DND-41 (cell line): ENCODE results near the gene ALCAM.

Experiments
- ATAC-seq: fragments of 200-7000 bp; cut with Tn5 transposase; 3 replicates; pipeline ENCODE4 v1.9.1; 2021; ENCODE audit warnings: low read depth; ENCODE audit not compliant: insufficient read depth
- DNase-seq: peaks from one replicate; pipeline ENCODE4 v3.0.0-alpha.2; 2020
- H2AFZ ChIP-seq: 2 replicates; pipeline ENCODE4 v1.6.0; 2012; ENCODE audit warnings: low read depth, low read length
- H3K27ac ChIP-seq: 2 replicates; pipeline ENCODE4 v1.5.1; 2012; ENCODE audit warnings: low read length, inconsistent platforms
- H3K27me3 ChIP-seq: fragments of 200-600 bp; sonication (generic); 2 replicates; pipeline ENCODE4 v1.6.0; 2012; ENCODE audit warnings: low read length, mild to moderate bottlenecking, inconsistent platforms; ENCODE audit not compliant: insufficient read depth, poor library complexity
- H3K36me3 ChIP-seq: 2 replicates; pipeline ENCODE4 v1.5.1; 2012; ENCODE audit warnings: low read length, inconsistent platforms; ENCODE audit not compliant: insufficient read depth
- H3K4me1 ChIP-seq: 2 replicates; pipeline ENCODE4 v1.5.1; 2012; ENCODE audit warnings: mild to moderate bottlenecking, low read length; ENCODE audit not compliant: insufficient read depth
- H3K4me2 ChIP-seq: 2 replicates; pipeline ENCODE4 v1.6.0; 2012; ENCODE audit warnings: mild to moderate bottlenecking, moderate library complexity, low read length, inconsistent platforms; ENCODE audit not compliant: insufficient read depth
- H3K4me3 ChIP-seq, 2 experiments: fragments of 200-600 bp in 1 of 2; shearing (Covaris generic) in 1 of 2; 2 replicates each; pipeline ENCODE4 v1.5.1; 2012 to 2016; ENCODE audit warnings: inconsistent platforms in 2 of 2, low read length in 2 of 2, mild to moderate bottlenecking in 2 of 2, low read depth in 1 of 2, moderate library complexity in 1 of 2
- H3K79me2 ChIP-seq: 2 replicates; pipeline ENCODE4 v1.6.0; 2012; ENCODE audit warnings: low read length, inconsistent platforms; ENCODE audit not compliant: insufficient read depth
- H3K9ac ChIP-seq: 2 replicates; pipeline ENCODE4 v1.6.0; 2012; ENCODE audit warnings: low read depth, mild to moderate bottlenecking, inconsistent platforms, low read length, moderate library complexity
- H3K9me3 ChIP-seq: 2 replicates; pipeline ENCODE4 v1.5.1; 2012; ENCODE audit warnings: low read length, moderate library complexity, mild to moderate bottlenecking, inconsistent platforms; ENCODE audit not compliant: insufficient read depth, severe bottlenecking
- H4K20me1 ChIP-seq: 2 replicates; pipeline ENCODE4 v1.6.0; 2012; ENCODE audit warnings: low read length; ENCODE audit not compliant: insufficient read depth
- EZH2 ChIP-seq: IDR thresholded peaks from 3 replicates; pipeline ENCODE4 v1.6.1; 2012; ENCODE audit warnings: borderline replicate concordance, low read depth, mild to moderate bottlenecking, moderate library complexity, low read length, inconsistent platforms; ENCODE audit not compliant: severe bottlenecking
- TF ChIP-seq, protein P1 (sequence below): IDR thresholded peaks from 2 replicates; pipeline ENCODE4 v1.5.1; 2012; ENCODE audit warnings: borderline replicate concordance, low read length, moderate library complexity, mild to moderate bottlenecking; ENCODE audit not compliant: poor library complexity, severe bottlenecking; ENCODE audit errors: extremely low read depth

The ALCAM gene

DNA sequence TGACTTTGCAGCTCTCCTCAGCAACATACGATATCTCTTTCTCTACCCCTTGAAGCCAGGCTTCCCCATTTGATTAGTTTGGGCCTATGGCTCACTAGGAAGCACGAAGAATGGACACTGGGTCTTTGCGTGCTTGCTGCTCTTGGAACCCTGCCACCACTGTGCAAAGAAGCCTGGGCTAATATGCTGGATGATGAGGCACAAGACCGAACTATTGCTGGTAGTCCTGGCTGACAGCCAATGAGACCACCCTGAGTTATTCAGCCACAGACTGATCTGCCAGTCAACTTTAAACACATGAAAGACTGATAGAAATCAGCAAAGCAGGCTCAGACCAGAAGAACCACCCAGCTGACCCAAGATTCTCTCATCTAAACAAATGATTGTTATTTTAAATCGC lies 251.8 kb downstream of the ALCAM start:
- Histone ChIP-seq H3K27ac (no peak overlapping the region), H2AFZ (no peak overlapping the region), H3K4me2 (no peak overlapping the region), H3K36me3 (no peaks in the 10 kb centered on the region), H3K9ac (no peak overlapping the region), H3K4me1 (no peaks in the 10 kb centered on the region), H3K27me3 (no peaks in the 10 kb centered on the region), H3K4me3 (no peak overlapping the region), H3K79me2 (no peaks in the 10 kb centered on the region), H4K20me1 (no peaks in the 10 kb centered on the region), H3K9me3 (no peaks in the 10 kb centered on the region)
- TF ChIP-seq EZH2, result no peak
- TF ChIP-seq, protein P1, sequence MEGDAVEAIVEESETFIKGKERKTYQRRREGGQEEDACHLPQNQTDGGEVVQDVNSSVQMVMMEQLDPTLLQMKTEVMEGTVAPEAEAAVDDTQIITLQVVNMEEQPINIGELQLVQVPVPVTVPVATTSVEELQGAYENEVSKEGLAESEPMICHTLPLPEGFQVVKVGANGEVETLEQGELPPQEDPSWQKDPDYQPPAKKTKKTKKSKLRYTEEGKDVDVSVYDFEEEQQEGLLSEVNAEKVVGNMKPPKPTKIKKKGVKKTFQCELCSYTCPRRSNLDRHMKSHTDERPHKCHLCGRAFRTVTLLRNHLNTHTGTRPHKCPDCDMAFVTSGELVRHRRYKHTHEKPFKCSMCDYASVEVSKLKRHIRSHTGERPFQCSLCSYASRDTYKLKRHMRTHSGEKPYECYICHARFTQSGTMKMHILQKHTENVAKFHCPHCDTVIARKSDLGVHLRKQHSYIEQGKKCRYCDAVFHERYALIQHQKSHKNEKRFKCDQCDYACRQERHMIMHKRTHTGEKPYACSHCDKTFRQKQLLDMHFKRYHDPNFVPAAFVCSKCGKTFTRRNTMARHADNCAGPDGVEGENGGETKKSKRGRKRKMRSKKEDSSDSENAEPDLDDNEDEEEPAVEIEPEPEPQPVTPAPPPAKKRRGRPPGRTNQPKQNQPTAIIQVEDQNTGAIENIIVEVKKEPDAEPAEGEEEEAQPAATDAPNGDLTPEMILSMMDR, result no peak
- ATAC-seq (no peak), DNase-seq (no peak)

DNA sequence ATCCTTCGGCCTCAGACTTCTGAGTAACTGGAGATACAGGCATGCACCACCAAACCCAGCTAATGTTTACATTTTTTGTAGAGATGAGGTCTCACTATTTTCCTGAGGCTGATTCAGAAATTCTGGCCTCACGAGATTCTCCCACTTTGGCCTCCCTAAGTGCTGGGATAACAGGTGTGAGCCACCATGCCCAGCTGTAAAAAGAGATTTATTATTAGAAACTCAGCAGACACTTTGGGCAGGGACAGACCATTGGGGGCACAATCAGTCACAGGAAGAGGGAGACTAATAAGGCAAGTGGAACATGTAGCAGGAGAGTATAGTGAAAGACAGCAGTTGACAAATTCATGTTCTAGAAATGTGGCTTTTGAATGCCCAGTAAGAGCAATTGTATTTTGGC lies 252.9 kb downstream of the ALCAM start:
- no peak for TF ChIP-seq EZH2
- TF ChIP-seq, protein P1, result no peak
- Histone ChIP-seq H3K9ac (no peak overlapping the region), H3K79me2 (no peaks in the 10 kb centered on the region), H3K4me3 (no peak overlapping the region), H2AFZ (no peak overlapping the region), H3K4me1 (no peaks in the 10 kb centered on the region), H3K27me3 (no peaks in the 10 kb centered on the region), H3K4me2 (no peak overlapping the region), H3K9me3 (no peaks in the 10 kb centered on the region), H3K36me3 (no peaks in the 10 kb centered on the region), H4K20me1 (no peaks in the 10 kb centered on the region), H3K27ac (no peak overlapping the region)
- DNase-seq (no peak), ATAC-seq (no peak)

DNA sequence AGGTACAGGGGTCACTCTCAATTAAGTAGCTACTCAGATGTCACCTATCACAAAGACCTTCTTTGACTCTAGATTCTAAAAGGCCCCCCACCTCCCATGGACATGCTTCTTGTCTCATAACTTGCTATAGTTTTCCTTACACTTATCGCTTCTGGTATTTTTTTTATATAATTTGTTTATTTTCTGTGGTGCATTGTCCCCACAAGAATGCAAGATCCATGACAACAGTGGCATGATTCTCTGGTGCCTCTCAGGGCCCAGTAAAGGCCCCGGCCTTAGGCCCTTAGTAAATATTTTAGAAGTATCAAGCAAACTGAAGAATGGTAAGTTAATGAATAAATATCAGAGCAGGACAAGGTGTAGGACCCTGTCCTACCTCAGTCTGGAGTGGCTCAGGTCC lies 253.5 kb downstream of the ALCAM start:
- H3K27ac ChIP-seq, result no peak overlapping the region
- H3K36me3 ChIP-seq, result no peaks in the 10 kb centered on the region
- DNase-seq, result no peak
- ATAC-seq, result no peak
- H3K9ac ChIP-seq, result no peak overlapping the region
- no peak overlapping the region for H3K4me3 ChIP-seq
- H3K79me2 ChIP-seq, result no peaks in the 10 kb centered on the region
- no peaks in the 10 kb centered on the region for H4K20me1 ChIP-seq
- H3K4me2 ChIP-seq, result no peak overlapping the region
- H3K27me3 ChIP-seq, result no peaks in the 10 kb centered on the region
- H3K4me1 ChIP-seq, result no peaks in the 10 kb centered on the region
- no peak overlapping the region for H2AFZ ChIP-seq
- no peaks in the 10 kb centered on the region for H3K9me3 ChIP-seq
- TF ChIP-seq, protein P1, result no peak
- TF ChIP-seq EZH2, result no peak

DNA sequence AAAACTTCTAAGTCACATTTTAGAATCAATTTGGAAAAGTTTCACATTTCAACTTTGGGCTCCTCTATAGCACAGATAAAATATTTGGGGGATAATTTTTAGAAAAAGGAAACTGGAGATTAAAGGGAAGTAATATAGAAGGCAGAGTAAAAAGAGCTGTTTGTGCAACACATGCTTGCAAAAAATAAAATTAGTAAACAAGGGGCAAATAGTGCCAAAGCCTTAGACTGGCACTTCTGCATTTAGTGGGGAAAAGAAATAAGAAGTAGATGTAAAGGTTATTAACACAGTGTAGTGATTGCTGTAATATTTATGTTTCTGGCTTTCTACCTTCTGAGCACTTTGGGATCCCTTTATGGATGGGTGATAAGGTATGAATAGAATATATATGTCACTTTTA lies 255.5 kb downstream of the ALCAM start:
- Histone ChIP-seq H4K20me1 (no peaks in the 10 kb centered on the region), H3K27ac (no peak overlapping the region), H3K9me3 (no peaks in the 10 kb centered on the region), H3K27me3 (no peaks in the 10 kb centered on the region), H3K79me2 (no peaks in the 10 kb centered on the region), H3K36me3 (no peaks in the 10 kb centered on the region), H3K4me1 (no peaks in the 10 kb centered on the region), H2AFZ (no peak overlapping the region), H3K4me2 (no peak overlapping the region), H3K9ac (no peak overlapping the region), H3K4me3 (no peak overlapping the region)
- ATAC-seq, result no peak
- DNase-seq, result no peak
- TF ChIP-seq, protein P1, result no peak
- no peak for TF ChIP-seq EZH2
